CD14-positive monocyte (primary cell): ENCODE results near the gene CCT3. TPM values are rescaled to one million over a fixed set of nuclear protein-coding genes. Genes with fewer than 3 reads are reported as not detected.

Experiments
- DNase-seq, 3 donors: peaks; one replicate each; pipeline ENCODE4 v3.0.0-alpha.2; 2011 to 2022
- H2AFZ ChIP-seq: 2 replicates; pipeline ENCODE4 v1.6.0; 2012; ENCODE audit warnings: mild to moderate bottlenecking, low read depth, low read length, inconsistent platforms; ENCODE audit not compliant: insufficient read depth, poor library complexity, severe bottlenecking
- H3K27ac ChIP-seq, 2 donors: 1 replicate in 1 of 2; 2 replicates in 1 of 2; pipeline ENCODE4 v1.5.1; 2012 to 2013; ENCODE audit warnings: low read length in 2 of 2, control low read depth in 1 of 2, inconsistent platforms in 1 of 2, low read depth in 1 of 2, mild to moderate bottlenecking in 1 of 2
- H3K27me3 ChIP-seq, 2 donors: one replicate each; pipeline versions ENCODE4 v1.6.0 to v1.6.1; 2011 to 2013; ENCODE audit warnings: low read length in 2 of 2; ENCODE audit not compliant: control insufficient read depth in 2 of 2, insufficient read depth in 2 of 2
- H3K36me3 ChIP-seq, 2 donors: replicated peaks in 1 of 2; 1 replicate in 1 of 2; 2 replicates in 1 of 2; pipeline versions ENCODE4 v1.5.1 to v1.6.1; 2012 to 2013; ENCODE audit warnings: low read length in 2 of 2, control low read depth in 1 of 2, inconsistent platforms in 1 of 2, mild to moderate bottlenecking in 1 of 2; ENCODE audit not compliant: insufficient read depth in 2 of 2, control insufficient read depth in 1 of 2
- H3K4me1 ChIP-seq, 2 donors: 1 replicate in 1 of 2; 2 replicates in 1 of 2; pipeline versions ENCODE4 v1.5.1 to v1.6.1; 2012 to 2013; ENCODE audit warnings: low read length in 2 of 2, control low read depth in 1 of 2, inconsistent platforms in 1 of 2, mild to moderate bottlenecking in 1 of 2, moderate library complexity in 1 of 2; ENCODE audit not compliant: insufficient read depth in 2 of 2, control insufficient read depth in 1 of 2
- H3K4me2 ChIP-seq: replicated peaks from 2 replicates; pipeline ENCODE3; 2012; ENCODE audit warnings: low read length, moderate library complexity, mild to moderate bottlenecking; ENCODE audit not compliant: poor library complexity, severe bottlenecking; ENCODE audit errors: extremely low read depth
- H3K4me3 ChIP-seq, 3 experiments: fragments of 200-600 bp in 1 of 3; sonication (generic) in 1 of 3; replicated peaks in 1 of 3; 1 replicate in 2 of 3; 2 replicates in 1 of 3; pipeline ENCODE4 v1.5.1; 2011 to 2013; ENCODE audit warnings: low read length in 3 of 3, mild to moderate bottlenecking in 3 of 3, control low read depth in 2 of 3, low read depth in 2 of 3, inconsistent platforms in 1 of 3, moderate library complexity in 1 of 3
- H3K79me2 ChIP-seq: 2 replicates; pipeline ENCODE4 v1.6.0; 2012; ENCODE audit warnings: mild to moderate bottlenecking, control low read depth, inconsistent platforms, low read length, moderate library complexity; ENCODE audit not compliant: insufficient read depth
- H3K9ac ChIP-seq: 2 replicates; pipeline ENCODE4 v1.6.0; 2017; ENCODE audit warnings: low read length, mild to moderate bottlenecking; ENCODE audit not compliant: insufficient read depth, poor library complexity, severe bottlenecking
- H3K9me3 ChIP-seq, 2 donors: replicated peaks in 1 of 2; 1 replicate in 1 of 2; 2 replicates in 1 of 2; pipeline versions ENCODE4 v1.5.1 to v1.6.1; 2012 to 2013; ENCODE audit warnings: low read length in 2 of 2, control low read depth in 1 of 2; ENCODE audit not compliant: control insufficient read depth in 1 of 2, insufficient read depth in 1 of 2
- H4K20me1 ChIP-seq: 2 replicates; pipeline ENCODE4 v1.6.0; 2012; ENCODE audit warnings: mild to moderate bottlenecking, low read length, control low read depth, moderate library complexity; ENCODE audit not compliant: insufficient read depth
- H3K27ac Mint-ChIP-seq, 7 donors: one replicate each; pipeline ENCODE4 v1.8.0; 2020; ENCODE audit warnings: mild to moderate bottlenecking in 7 of 7, mixed read lengths in 7 of 7, moderate library complexity in 6 of 7, inconsistent platforms in 2 of 7
- H3K27me3 Mint-ChIP-seq, 3 donors: one replicate each; pipeline ENCODE4 v1.8.0; 2021 to 2022; ENCODE audit warnings: low read depth in 3 of 3, mild to moderate bottlenecking in 3 of 3, mixed read lengths in 3 of 3, moderate library complexity in 3 of 3, inconsistent platforms in 1 of 3
- H3K36me3 Mint-ChIP-seq, 2 donors: one replicate each; pipeline ENCODE4 v1.8.0; 2020; ENCODE audit warnings: mixed read lengths in 2 of 2, inconsistent platforms in 1 of 2, mild to moderate bottlenecking in 1 of 2
- H3K4me1 Mint-ChIP-seq: one replicate; pipeline ENCODE4 v1.8.0; 2020; ENCODE audit warnings: mild to moderate bottlenecking, mixed read lengths
- H3K4me3 Mint-ChIP-seq, 2 donors: one replicate each; pipeline ENCODE4 v1.8.0; 2020; ENCODE audit warnings: mild to moderate bottlenecking in 2 of 2, mixed read lengths in 2 of 2, moderate library complexity in 1 of 2
- H3K9me3 Mint-ChIP-seq, 7 donors: one replicate each; pipeline ENCODE4 v1.8.0; 2020 to 2022; ENCODE audit warnings: mixed read lengths in 7 of 7, mild to moderate bottlenecking in 6 of 7, moderate library complexity in 6 of 7, inconsistent platforms in 2 of 7
- CTCF ChIP-seq: fragments of 200-600 bp; IDR thresholded peaks from one replicate; pipeline ENCODE4 v1.8.0; 2022; ENCODE audit warnings: antibody characterized with exemption, mild to moderate bottlenecking
- WGBS: methylation state at CpG from one replicate; pipeline ENCODE4 v1.1.5; 2013; ENCODE audit warnings: missing lambda C conversion rate; ENCODE audit not compliant: insufficient coverage; 5-methylcytosine and 5-hydroxymethylcytosine counted together
- intact Hi-C, 2 donors: fragments of 100-400 bp; cut with micrococcal nuclease; formaldehyde crosslinking; loops; one replicate each; pipeline versions ENCODE4 v1.15.0 to v1.15.1; 2023
- polyA plus RNA-seq, 3 donors: library from polyadenylated mRNA; depleted of rRNA in 1 of 3; unstranded in 2 of 3; stranded (reverse) in 1 of 3; fragments of 300-500 nt in 2 of 3; fragments of >200 nt in 1 of 3; fragmentation: Illumina TruSeq in 2 of 3; gene quantifications; 1 replicate in 2 of 3; 2 replicates in 1 of 3; pipeline ENCODE4 v1.2.3, GENCODE V29; 2012 to 2021

Gene CCT3
- polyA plus RNA-seq, 3 donors = 65.3 to 97.3 (median 94.8) TPM

- Mint-ChIP-seq H3K9me3 (no peaks in the 10 kb centered on the region), H3K4me1 (peaks cover 53% of the 10 kb centered on the region), H3K27ac (no peak overlapping the region), H3K4me3 (no peak overlapping the region), H3K36me3 (peaks cover 0 to 3% of the 10 kb centered on the region in 2 donors), H3K27me3 (peaks cover 6 to 13% (median 9%) of the 10 kb centered on the region in 3 donors)
- Histone ChIP-seq H3K9me3 (no peaks in the 10 kb centered on the region), H4K20me1 (no peaks in the 10 kb centered on the region), H3K9ac (no peak overlapping the region), H3K27me3 (peaks cover 0 to 10% of the 10 kb centered on the region in 2 donors), H3K36me3 (no peaks in the 10 kb centered on the region), H3K79me2 (no peaks in the 10 kb centered on the region), H3K27ac (no peak overlapping the region), H2AFZ (no peak overlapping the region), H3K4me2 (no peak overlapping the region), H3K4me3 (no peak overlapping the region), H3K4me1 (peaks cover 58 to 68% of the 10 kb centered on the region in 2 donors)
- intact Hi-C loops = no loop called here
- no peak for DNase-seq
- TF ChIP-seq CTCF = no peak
These were observed 35.5 kb upstream of the CCT3 start for GRCh38 chr1:156373546-156373945.

GRCh38 chr1:156372876-156373275, 34.8 kb upstream of the CCT3 start:
- Mint-ChIP-seq H3K4me1 (peaks cover 53% of the 10 kb centered on the region), H3K9me3 (no peaks in the 10 kb centered on the region), H3K4me3 (no peak overlapping the region), H3K36me3 (peaks cover 0 to 3% of the 10 kb centered on the region in 2 donors), H3K27ac (no peak overlapping the region), H3K27me3 (peaks cover 13 to 20% (median 13%) of the 10 kb centered on the region in 3 donors)
- intact Hi-C loops = no loop called here
- Histone ChIP-seq H3K4me2 (no peak overlapping the region), H3K27me3 (peaks cover 0 to 16% of the 10 kb centered on the region in 2 donors), H3K4me3 (no peak overlapping the region), H3K9ac (no peak overlapping the region), H3K79me2 (no peaks in the 10 kb centered on the region), H3K36me3 (no peaks in the 10 kb centered on the region), H3K9me3 (no peaks in the 10 kb centered on the region), H2AFZ (no peak overlapping the region), H3K4me1 (peaks cover 58 to 69% of the 10 kb centered on the region in 2 donors), H3K27ac (no peak overlapping the region), H4K20me1 (no peaks in the 10 kb centered on the region)
- 100% methylated on average over 4 of the region's 4 CpGs for WGBS
- no peak for TF ChIP-seq CTCF
- DNase-seq = no peak
